Measurements from ENCODE around the gene HDAC6. TPM values are rescaled to one million over a fixed set of nuclear protein-coding genes. Genes with fewer than 3 reads are reported as not detected.

HDAC6 gene
- polyA plus RNA-seq (161 and 166 TPM in 2 replicates), polyA minus RNA-seq (132 and 136 TPM in 2 replicates)

DNA sequence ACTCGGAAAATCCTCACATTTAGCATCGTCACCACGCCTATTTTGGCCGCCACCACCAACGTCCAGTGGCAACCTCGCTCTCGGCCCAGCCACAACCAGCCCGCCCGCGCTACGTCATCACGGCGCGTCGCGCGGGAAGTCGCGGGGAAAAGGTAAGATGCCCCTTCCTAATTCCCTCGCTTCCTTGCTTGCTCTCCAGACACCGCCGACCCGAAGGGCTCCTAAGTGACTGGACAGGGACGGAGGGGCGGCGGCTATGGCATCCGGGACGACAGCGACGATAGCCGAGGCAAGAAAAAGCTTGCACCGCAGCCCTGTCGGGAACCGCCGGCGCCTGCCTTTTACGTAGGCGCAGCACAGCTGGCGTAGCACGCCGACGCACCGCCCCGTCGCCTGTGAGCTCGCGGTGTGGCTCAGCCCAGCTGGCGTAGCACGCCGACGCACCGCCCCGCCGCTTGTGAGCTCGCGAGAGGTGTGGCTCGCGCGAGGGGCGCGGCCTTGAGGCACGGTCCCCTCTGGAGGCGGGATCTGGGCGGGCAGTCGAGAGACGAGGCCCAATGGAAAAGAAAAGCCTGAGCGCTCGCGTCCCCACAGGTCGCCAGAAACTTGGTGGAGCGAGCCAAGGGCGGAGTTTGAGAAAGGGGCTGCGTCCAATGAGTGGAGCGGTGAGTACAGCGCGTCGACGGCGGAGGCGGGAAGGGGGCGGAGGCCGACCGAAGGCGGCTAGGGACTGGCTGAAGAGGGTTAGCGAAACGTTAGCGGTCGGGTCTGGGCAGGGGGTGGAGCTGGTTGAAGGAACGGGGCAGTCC is at the start of gene HDAC6:
HDAC6 (plus strand) TSS at position 788 of the 809 bp plus-strand sequence. CDS start 626 bp downstream, outside the sequence.
- Histone ChIP-seq H4K20me1 (ENCODE audit: insufficient read depth) (no peaks in the 10 kb centered on the region), H3K27me3 (ENCODE audit: insufficient read depth, low read depth, low read length) (no peaks in the 10 kb centered on the region), H3K4me3 (ENCODE audit: low read length) (peak within 1 kb of the TSS; percentile 77), H3K79me2 (replicated peaks; ENCODE audit: insufficient read depth, low read length) (no peaks in the 10 kb centered on the region), H3K4me2 (ENCODE audit: low read length) (peak within 1 kb of the TSS; percentile 76), H3K36me3 (ENCODE audit: insufficient read depth, low read length) (no peaks in the 10 kb centered on the region), H3F3A (ENCODE audit: insufficient read depth, low read length, poor library complexity, severe bottlenecking) (no peaks in the 10 kb centered on the region), H3K9me2 (ENCODE audit: insufficient read depth, low read length) (no peaks in the 10 kb centered on the region), H2AFZ (ENCODE audit: low read depth, low read length) (peak within 1 kb of the TSS; percentile 65), H3K9ac (ENCODE audit: low read length) (peak within 1 kb of the TSS; percentile 92), H3K27ac (ENCODE audit: low read length) (peak within 1 kb of the TSS; percentile 93), H3K9me3 (ENCODE audit: low read length) (no peaks in the 10 kb centered on the region)
- TF ChIP-seq EP300 (conservative IDR thresholded peaks at IDR 0.05; ENCODE audit: poor library complexity, severe bottlenecking) (peak; percentile 77), RAD21 (conservative IDR thresholded peaks at IDR 0.05) (no peak), EZH2 (IDR thresholded peaks at IDR 0.05; ENCODE audit: borderline replicate concordance, insufficient read depth, low read length, poor library complexity, severe bottlenecking) (no peak), SMC3 (conservative IDR thresholded peaks at IDR 0.05; ENCODE audit: poor library complexity) (no peak), POLR2AphosphoS5 (IDR thresholded peaks at IDR 0.05) (peak; percentile 76), MXI1 (conservative IDR thresholded peaks at IDR 0.05; ENCODE audit: poor library complexity, severe bottlenecking) (peak; percentile 81), TAF1 (IDR thresholded peaks at IDR 0.05; ENCODE audit: low read depth) (no peak)
- TF ChIP-seq, protein P1, sequence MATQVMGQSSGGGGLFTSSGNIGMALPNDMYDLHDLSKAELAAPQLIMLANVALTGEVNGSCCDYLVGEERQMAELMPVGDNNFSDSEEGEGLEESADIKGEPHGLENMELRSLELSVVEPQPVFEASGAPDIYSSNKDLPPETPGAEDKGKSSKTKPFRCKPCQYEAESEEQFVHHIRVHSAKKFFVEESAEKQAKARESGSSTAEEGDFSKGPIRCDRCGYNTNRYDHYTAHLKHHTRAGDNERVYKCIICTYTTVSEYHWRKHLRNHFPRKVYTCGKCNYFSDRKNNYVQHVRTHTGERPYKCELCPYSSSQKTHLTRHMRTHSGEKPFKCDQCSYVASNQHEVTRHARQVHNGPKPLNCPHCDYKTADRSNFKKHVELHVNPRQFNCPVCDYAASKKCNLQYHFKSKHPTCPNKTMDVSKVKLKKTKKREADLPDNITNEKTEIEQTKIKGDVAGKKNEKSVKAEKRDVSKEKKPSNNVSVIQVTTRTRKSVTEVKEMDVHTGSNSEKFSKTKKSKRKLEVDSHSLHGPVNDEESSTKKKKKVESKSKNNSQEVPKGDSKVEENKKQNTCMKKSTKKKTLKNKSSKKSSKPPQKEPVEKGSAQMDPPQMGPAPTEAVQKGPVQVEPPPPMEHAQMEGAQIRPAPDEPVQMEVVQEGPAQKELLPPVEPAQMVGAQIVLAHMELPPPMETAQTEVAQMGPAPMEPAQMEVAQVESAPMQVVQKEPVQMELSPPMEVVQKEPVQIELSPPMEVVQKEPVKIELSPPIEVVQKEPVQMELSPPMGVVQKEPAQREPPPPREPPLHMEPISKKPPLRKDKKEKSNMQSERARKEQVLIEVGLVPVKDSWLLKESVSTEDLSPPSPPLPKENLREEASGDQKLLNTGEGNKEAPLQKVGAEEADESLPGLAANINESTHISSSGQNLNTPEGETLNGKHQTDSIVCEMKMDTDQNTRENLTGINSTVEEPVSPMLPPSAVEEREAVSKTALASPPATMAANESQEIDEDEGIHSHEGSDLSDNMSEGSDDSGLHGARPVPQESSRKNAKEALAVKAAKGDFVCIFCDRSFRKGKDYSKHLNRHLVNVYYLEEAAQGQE (IDR thresholded peaks at IDR 0.05; ENCODE audit: borderline replicate concordance) = no peak
- TF ChIP-seq, protein P2, sequence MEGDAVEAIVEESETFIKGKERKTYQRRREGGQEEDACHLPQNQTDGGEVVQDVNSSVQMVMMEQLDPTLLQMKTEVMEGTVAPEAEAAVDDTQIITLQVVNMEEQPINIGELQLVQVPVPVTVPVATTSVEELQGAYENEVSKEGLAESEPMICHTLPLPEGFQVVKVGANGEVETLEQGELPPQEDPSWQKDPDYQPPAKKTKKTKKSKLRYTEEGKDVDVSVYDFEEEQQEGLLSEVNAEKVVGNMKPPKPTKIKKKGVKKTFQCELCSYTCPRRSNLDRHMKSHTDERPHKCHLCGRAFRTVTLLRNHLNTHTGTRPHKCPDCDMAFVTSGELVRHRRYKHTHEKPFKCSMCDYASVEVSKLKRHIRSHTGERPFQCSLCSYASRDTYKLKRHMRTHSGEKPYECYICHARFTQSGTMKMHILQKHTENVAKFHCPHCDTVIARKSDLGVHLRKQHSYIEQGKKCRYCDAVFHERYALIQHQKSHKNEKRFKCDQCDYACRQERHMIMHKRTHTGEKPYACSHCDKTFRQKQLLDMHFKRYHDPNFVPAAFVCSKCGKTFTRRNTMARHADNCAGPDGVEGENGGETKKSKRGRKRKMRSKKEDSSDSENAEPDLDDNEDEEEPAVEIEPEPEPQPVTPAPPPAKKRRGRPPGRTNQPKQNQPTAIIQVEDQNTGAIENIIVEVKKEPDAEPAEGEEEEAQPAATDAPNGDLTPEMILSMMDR (IDR thresholded peaks at IDR 0.05; ENCODE audit: poor library complexity, severe bottlenecking) = peak; percentile 15

DNA sequence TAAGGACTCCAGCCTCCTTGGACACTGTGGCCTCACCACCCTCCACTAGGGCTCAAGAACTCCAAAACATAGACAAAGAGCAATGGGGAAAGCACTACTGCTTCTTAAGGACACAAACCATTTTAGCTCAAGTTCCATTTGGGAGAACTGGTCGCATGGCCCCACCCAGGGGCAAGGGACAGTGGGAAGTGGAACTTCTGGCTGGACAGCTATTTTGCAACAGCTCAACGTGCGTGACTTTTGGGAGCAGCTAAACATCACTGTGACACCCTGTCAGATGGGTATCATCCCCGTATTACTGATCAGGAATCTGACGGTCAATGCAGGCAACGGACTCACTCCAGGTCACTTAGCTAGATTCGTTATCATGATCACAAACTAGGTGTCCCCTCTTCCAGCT is 49.4 kb upstream of the HDAC6 start:
- H3K4me2 ChIP-seq (ENCODE audit: low read length) = no peak overlapping the region
- no peaks in the 10 kb centered on the region for H4K20me1 ChIP-seq (ENCODE audit: insufficient read depth)
- H3K27me3 ChIP-seq (ENCODE audit: insufficient read depth, low read depth, low read length) = no peaks in the 10 kb centered on the region
- H3K9me2 ChIP-seq (ENCODE audit: insufficient read depth, low read length) = no peaks in the 10 kb centered on the region
- no peak overlapping the region for H3K4me3 ChIP-seq (ENCODE audit: low read length)
- no peaks in the 10 kb centered on the region for H3K9me3 ChIP-seq (ENCODE audit: low read length)
- H3K27ac ChIP-seq (ENCODE audit: low read length) = no peak overlapping the region
- no peak overlapping the region for H3K9ac ChIP-seq (ENCODE audit: low read length)
- H3F3A ChIP-seq (ENCODE audit: insufficient read depth, low read length, poor library complexity, severe bottlenecking) = no peaks in the 10 kb centered on the region
- no peaks in the 10 kb centered on the region for H3K79me2 ChIP-seq (replicated peaks; ENCODE audit: insufficient read depth, low read length)
- TF ChIP-seq MXI1 (conservative IDR thresholded peaks at IDR 0.05; ENCODE audit: poor library complexity, severe bottlenecking) (no peak), POLR2AphosphoS5 (IDR thresholded peaks at IDR 0.05) (no peak), RAD21 (conservative IDR thresholded peaks at IDR 0.05) (no peak), EZH2 (IDR thresholded peaks at IDR 0.05; ENCODE audit: borderline replicate concordance, insufficient read depth, low read length, poor library complexity, severe bottlenecking) (no peak), SMC3 (conservative IDR thresholded peaks at IDR 0.05; ENCODE audit: poor library complexity) (no peak), EP300 (conservative IDR thresholded peaks at IDR 0.05; ENCODE audit: poor library complexity, severe bottlenecking) (no peak), TAF1 (IDR thresholded peaks at IDR 0.05; ENCODE audit: low read depth) (no peak)
- TF ChIP-seq, protein P2 (IDR thresholded peaks at IDR 0.05; ENCODE audit: poor library complexity, severe bottlenecking) = no peak
- TF ChIP-seq, protein P1 (IDR thresholded peaks at IDR 0.05; ENCODE audit: borderline replicate concordance) = no peak
- H3K36me3 ChIP-seq (ENCODE audit: insufficient read depth, low read length) = no peaks in the 10 kb centered on the region
- no peak overlapping the region for H2AFZ ChIP-seq (ENCODE audit: low read depth, low read length)

All from neural cell (in vitro differentiated cells).